NOMO-1 treated with dmso at 0.1 percent for 144 hours (cell line): ENCODE measurements around the gene LRSAM1.

Experiments used
- DNase-seq: peaks from one replicate; lab custom pipeline; 2025; ENCODE audit not compliant: unreplicated experiment; lab: John Stamatoyannopoulos, UW

Gene LRSAM1

GRCh38 chr9:127509955-127510299 lies 58.6 kb downstream of the LRSAM1 start:
- DNase-seq, result no peak

- no peak for DNase-seq
Measured at GRCh38 chr9:127514468-127514867, 63.2 kb downstream of the LRSAM1 start.

- no peak for DNase-seq
Measured at GRCh38 chr9:127516835-127517607, 65.7 kb downstream of the LRSAM1 start.

GRCh38 chr9:127517620-127518019 lies 66.3 kb downstream of the LRSAM1 start:
- no peak for DNase-seq

- DNase-seq, result no peak
Measured at GRCh38 chr9:127518091-127518856, 67.0 kb downstream of the LRSAM1 start.

GRCh38 chr9:127519301-127520166 lies 68.2 kb downstream of the LRSAM1 start:
- peak; percentile 81 for DNase-seq

GRCh38 chr9:127520941-127521918 lies 69.9 kb downstream of the LRSAM1 start:
- DNase-seq, result no peak

- no peak for DNase-seq
Measured at GRCh38 chr9:127521919-127522304, 70.6 kb downstream of the LRSAM1 start.

- no peak for DNase-seq
Measured at GRCh38 chr9:127522727-127523126, 71.4 kb downstream of the LRSAM1 start.

- DNase-seq, result no peak
Measured at GRCh38 chr9:127523312-127523851, 72.1 kb downstream of the LRSAM1 start.

GRCh38 chr9:127524373-127524772 lies 73.1 kb downstream of the LRSAM1 start:
- no peak for DNase-seq

- DNase-seq, result no peak
Measured at GRCh38 chr9:127525401-127526188, 74.3 kb downstream of the LRSAM1 start.

GRCh38 chr9:127526655-127527559 lies 75.6 kb downstream of the LRSAM1 start:
- no peak for DNase-seq

GRCh38 chr9:127527560-127528268 lies 76.4 kb downstream of the LRSAM1 start:
- no peak for DNase-seq

GRCh38 chr9:127528422-127529251 lies 77.3 kb downstream of the LRSAM1 start:
- DNase-seq, result no peak

GRCh38 chr9:127529671-127530070 lies 78.4 kb downstream of the LRSAM1 start:
- DNase-seq, result no peak
